ENCODE results near the gene PI4KB.

PI4KB gene

DNA sequence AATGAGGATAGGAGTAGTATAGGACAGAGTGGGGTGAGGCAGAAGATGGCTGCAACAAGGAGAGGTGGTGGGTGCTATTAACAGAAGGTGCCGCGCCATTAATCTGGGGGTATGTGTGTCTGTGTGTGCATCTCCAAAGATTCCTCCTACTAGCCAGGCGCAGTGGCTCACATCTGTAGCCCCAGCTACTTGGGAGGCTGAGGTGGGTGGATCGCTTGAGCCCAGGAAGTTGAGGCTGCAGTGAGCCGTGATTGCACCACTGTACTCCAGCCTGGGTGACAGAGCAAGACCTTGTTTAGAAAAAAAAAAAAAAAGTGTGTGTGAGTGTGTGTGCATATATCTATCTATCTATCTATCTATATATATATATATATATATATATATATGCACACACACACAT lies 51.9 kb downstream of the PI4KB start:
- peak in 1 of 2 donors; percentile 31 for DNase-seq

DNA sequence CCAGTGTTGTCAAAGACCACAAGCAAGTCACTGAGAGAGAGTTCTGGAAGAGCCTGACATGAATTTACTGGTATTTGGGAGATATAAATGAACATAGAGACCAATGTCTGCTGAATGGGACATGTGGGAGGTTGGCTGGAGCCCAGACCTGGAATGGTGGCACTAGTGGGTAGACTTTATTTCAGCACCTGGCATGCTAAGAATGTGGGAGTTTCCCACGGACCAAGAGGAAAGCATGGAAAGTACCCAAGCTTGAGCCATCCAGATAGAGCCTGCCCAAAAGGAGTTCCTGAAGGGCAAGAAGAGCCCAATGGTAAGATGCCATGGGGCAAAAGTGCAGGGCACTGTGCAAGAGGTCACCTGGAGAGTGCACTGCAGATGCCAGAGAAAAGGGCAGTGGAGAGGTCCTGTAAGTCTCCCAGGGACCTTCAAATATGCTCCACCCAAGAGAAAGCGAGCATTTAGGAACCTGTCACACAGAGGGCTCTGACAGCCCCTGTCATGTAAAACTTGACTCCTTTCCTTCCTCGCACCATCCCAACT lies 53.2 kb downstream of the PI4KB start:
- peak in 1 of 2 donors; percentile 37 for DNase-seq

DNA sequence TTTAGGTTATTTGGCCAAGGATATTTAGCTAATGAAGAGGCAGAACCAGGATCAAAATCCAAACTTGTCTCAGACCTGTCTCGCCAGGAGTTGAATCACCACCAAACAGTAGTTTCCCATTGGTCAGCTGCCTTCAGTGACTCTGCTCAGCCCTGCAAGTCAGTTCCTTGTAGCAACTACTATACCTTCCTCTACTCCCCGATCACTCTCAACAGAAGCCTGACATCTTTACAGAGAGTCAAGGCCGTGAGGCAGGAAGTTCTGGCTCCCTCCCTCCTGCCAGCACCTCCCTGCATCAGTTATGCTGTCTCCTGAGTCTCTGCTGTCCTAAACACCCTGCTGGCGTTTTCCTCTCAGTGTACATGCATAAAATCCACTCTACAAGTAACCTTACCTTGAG lies 59.5 kb downstream of the PI4KB start:
- no peak for DNase-seq

DNA sequence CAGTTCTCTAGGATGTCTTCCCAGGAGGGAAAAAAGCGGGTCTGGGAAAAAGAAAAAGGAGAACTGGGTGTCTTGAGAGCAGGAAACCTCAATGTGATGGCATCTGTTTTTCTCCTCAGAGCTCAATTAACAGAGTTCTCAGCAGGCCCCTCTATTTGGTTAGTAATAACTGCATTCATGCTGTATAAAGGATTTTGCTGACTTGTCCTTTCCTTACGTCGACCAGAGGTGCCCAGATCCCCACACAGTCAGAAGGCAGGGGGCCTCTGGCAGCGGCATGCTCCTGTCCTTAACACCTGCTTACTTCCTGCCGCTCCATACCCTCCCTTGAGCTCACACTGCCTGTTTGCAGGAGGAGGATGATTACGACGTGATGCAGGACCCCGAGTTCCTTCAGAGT lies 60.4 kb downstream of the PI4KB start:
- DNase-seq, result no peak

DNA sequence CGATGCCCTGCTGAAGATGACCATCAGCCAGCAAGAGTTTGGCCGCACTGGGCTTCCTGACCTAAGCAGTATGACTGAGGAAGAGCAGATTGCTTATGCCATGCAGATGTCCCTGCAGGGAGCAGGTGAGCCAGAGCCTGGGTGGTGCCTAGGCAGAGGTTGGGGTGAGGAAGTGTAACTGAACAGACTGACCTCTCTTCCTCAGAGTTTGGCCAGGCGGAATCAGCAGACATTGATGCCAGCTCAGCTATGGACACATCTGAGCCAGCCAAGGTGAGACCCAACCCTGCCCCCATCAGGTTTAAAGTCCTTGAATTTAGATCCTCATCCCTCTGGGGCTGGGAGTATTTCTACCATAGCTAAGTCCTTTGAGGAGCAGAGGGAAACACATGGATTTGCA lies 60.9 kb downstream of the PI4KB start:
- DNase-seq, result no peak

DNA sequence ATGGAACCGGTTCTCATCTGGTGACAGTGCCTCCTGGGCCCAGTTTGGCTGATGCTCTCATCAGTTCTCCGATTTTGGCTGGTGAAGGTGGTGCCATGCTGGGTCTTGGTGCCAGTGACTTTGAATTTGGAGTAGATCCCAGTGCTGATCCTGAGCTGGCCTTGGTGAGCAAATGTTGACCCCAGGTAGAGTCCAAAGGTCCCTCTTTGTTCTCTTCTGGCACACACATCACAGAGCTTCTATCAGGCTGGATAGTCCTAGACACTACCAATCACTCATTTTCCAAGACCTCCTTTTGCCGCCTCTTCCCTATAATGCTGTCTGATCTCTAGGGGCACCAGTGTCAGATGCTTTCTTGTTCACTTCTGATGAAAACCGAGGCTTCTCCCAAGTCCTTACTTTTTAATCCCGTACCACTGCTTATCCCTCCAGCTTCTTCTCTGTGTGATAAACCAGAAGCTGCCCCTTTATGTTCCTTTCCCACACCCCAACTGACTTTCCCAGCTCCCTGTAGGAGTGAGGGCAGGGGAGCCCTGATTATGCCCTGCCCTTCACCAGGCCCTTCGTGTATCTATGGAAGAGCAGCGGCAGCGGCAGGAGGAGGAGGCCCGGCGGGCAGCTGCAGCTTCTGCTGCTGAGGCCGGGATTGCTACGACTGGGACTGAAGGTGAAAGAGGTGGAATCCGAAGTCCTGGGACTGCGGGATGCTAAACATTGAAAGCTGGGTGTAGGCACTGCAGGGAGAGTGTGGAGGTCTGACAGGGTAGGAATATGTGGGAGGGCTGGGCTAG lies 61.6 kb downstream of the PI4KB start:
- no peak for DNase-seq

DNA sequence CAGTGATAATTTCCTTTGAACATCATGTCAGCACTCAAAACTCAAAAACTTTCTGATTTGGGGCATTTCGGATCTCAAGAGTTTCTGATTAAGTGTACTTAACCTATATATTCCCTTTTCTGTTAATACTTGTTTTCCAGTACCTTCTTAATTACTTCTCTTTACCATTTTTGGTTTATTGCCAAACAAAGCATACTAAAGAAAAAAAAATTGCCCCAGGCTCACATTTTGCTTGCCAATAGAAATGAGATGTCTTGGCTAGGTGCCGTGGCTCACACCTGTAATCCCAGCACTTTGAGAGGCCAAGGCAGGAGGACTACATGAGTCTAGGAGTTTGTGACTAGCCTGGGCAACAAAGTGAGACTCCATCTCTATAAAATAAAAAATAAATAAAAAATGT lies 67.9 kb downstream of the PI4KB start:
- DNase-seq, result no peak

DNA sequence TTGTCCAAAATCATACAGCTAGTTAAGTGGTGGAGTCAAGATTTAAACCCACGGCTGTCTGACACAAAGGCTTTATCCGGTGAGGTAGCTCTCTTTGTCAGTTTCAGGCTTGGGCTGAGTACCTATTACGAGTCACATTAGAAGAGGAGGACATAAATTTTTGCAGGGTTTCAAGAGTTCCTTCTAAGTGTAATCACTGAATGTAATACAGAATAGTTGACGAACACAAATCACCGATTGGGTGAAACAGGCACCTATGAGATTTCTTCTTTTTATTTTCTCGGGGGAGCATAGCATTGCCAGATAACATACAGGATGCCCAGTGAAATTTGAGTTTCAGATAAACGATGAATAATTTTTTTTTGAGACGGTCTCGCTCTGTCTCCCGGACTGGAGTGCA lies 71.8 kb downstream of the PI4KB start:
- DNase-seq, result peak in 1 of 2 donors; percentile 12

DNA sequence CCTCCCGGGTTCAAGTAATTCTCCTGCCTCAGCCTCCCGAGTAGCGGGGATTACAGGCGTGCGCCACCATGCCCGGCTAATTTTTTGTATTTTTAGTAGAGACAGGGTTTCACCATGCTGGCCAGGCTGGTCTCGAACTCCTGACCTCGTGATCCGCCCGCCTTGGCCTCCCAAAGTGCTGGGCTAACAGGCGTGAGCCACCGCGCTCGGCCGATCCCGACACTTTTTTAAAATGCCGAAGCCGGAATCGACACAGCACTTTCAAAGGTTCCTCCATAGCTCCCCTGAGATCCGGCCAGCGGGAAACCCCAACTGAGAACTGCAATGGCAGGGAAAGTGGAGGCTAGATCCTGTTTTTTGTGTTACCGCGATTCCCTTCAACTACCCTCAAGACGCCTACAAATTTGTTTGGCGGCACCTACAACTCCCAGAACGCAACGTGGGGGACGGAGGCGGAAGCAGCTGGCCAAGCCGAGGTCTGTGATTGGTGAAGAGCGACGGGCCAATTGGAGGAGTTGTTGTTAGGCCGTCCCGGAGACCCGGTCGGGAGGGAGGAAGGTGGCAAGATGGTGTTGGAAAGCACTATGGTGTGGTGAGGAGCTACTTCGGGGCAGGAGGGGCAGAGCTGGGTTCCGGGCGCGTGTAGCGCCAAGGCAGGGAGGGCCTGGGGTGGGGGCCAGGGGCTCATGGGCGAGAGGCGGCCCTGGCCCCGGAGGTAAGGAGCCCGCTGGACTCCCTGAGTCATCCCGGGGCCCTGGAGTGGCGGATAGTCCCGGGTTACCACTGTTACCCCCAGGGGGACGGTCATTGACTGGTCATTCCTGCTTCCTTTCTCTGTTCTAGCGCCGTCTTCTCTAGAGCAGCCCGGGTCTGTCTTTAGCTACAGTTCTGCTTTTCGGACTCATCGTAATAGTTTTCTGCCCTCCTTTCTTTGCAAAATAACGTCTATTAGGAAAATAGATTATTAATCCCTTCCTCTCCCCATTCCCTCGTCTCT lies 72.7 kb downstream of the PI4KB start, which contains the start of gene PSMD4:
PSMD4 (plus strand) TSS at position 518 of the 997 bp plus-strand sequence; CDS start at position 567, 49 bp downstream.
- DNase-seq, result peak; percentile 98 to 99

DNA sequence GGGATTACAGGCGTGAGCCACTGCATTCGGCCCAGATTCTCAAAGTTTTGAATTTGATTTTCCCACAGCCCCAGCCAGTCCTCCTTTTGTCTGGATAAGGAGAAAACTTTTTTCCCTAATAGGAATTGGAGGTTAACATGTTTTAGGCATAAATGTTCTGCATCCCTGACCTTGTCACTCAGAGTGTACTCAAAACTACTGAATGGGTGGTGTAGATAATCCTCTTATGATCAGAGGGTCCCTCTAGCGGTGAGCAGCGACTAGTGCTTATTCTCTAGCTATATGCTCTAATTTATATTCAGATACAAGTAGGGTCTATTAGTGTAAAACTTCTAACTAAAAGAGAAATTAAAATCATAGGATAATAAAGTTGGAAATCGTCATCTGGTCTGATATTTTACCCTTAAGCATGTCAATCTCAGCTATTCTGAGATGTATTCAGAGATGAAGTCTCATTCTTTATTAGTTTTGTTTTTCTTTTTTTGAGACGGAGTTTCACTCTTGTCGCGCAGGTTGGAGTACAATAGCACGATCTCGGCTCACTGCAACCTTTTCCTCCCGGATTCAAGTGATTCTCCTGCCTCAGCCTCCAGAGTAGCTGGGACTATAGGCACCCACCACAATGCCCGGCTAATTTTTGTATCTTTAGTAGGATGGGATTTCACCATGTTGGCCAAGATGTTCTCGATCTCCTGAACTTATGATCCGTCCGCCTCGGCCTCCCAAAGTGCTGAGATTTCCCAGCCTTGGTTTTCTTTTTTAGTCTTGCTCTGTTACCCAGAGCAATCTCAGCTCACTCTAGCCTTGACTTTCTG lies 75.4 kb downstream of the PI4KB start:
- peak; percentile 65 to 73 for DNase-seq

DNA sequence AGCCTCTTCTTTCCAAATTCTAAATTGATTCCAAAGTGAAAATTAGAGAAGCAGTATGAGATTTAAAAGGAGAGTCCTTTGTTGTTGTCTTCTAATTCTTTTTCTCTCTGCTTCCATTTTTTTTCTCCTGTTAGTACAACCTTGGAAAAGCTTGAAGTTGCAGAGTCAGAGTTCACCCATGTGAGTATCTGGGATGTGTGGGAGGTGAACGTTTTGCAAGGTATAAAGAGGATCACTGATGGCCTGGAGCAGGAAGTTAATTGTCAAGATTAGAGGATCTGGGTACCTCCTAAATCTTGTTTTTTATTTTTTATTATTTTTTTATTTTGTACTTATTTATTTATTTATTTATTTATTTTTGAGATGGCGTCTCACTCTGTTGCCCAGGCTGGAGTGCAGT lies 80.4 kb downstream of the PI4KB start:
- peak; percentile 6 to 55 for DNase-seq

DNA sequence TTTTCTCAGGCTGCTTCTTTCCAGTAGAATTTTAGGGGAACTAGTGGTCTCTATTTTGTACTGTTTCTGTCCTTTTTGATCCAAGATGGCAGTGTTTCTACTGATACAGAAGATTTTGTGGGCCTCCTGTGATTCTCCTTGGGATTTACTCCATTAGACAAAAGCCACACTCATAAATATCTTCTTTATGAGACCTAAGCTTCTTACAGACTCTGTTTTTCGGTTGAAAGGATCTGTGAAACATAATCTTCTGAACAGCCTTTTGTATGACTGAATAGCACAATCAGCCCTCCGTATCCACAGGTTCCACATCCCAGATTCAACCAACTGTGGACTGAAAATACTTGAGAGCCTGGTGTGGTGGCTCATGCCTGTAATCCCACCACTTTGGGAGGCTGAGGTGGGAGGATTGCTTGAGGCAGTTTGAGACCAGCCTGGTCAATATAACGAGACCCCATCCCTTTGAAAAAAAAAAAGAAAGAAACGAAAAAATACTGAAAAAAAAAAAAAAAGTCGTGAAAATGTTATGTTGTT lies 83.5 kb downstream of the PI4KB start:
- DNase-seq, result no peak

DNA sequence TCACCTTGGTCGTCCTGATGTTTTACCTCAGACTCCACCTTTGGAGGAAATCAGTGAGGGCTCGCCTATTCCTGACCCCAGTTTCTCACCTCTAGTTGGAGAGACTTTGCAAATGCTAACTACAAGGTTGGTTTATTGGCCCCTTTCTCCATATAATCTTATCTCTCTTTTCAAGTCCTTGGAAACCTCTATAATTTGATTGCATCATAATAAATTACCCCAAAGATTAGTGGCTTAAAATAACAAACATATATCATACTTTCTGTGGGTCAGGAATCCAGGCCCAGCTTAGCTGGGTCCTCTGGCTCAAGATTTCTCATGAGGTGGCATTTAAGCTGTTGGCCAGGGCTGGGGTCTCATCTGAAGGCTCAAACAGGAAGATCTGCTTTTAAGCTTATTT lies 84.8 kb downstream of the PI4KB start:
- no peak for DNase-seq

All from inflammatory macrophage treated with lipopolysaccharide for 1 hour (primary cell).